Type B pancreatic cell (in vitro differentiated cells): ENCODE results near the gene HOXC11. TPM values are rescaled to one million over a fixed set of nuclear protein-coding genes. Genes with fewer than 3 reads are reported as not detected.

Experiments
- DNase-seq: peaks from one replicate; pipeline ENCODE4 v3.0.0; 2021; ENCODE audit warnings: mixed read lengths; ENCODE audit not compliant: unreplicated experiment; ENCODE audit errors: extremely low spot score
- H3K27ac Mint-ChIP-seq: 2 replicates; pipeline ENCODE4 v1.8.0; 2021; ENCODE audit warnings: mild to moderate bottlenecking, mixed read lengths
- H3K27me3 Mint-ChIP-seq: 2 replicates; pipeline ENCODE4 v1.8.0; 2021; ENCODE audit warnings: mixed read lengths
- H3K36me3 Mint-ChIP-seq: 2 replicates; pipeline ENCODE4 v1.8.0; 2021; ENCODE audit warnings: mixed read lengths
- H3K4me1 Mint-ChIP-seq: one replicate; pipeline ENCODE4 v1.8.0; 2021; ENCODE audit warnings: mixed read lengths; ENCODE audit not compliant: unreplicated experiment
- H3K4me3 Mint-ChIP-seq: 2 replicates; pipeline ENCODE4 v1.8.0; 2021; ENCODE audit warnings: mild to moderate bottlenecking, mixed read lengths
- H3K9me3 Mint-ChIP-seq: 2 replicates; pipeline ENCODE4 v1.8.0; 2021; ENCODE audit warnings: mixed read lengths
- CTCF ChIP-seq: fragments of 200-600 bp; sonication (generic); conservative IDR thresholded peaks from 2 replicates; pipeline ENCODE4 v1.5.0; 2021; ENCODE audit warnings: antibody characterized with exemption, mild to moderate bottlenecking
- total RNA-seq: library from RNA; stranded (reverse); gene quantifications from 2 replicates; pipeline ENCODE4 v1.2.1, GENCODE V29; 2021; ENCODE audit warnings: low replicate concordance

Gene HOXC11
- total RNA-seq, 1 donor from 2014 or later, result 0.12 TPM

- TF ChIP-seq CTCF, result no peak
- no peak overlapping the region for H3K4me3 Mint-ChIP-seq
- H3K36me3 Mint-ChIP-seq, result no peaks in the 10 kb centered on the region
- no peaks in the 10 kb centered on the region for H3K4me1 Mint-ChIP-seq
- no peak for DNase-seq
- H3K27me3 Mint-ChIP-seq, result peaks cover 100% of the 10 kb centered on the region
- no peaks in the 10 kb centered on the region for H3K9me3 Mint-ChIP-seq
- no peak overlapping the region for H3K27ac Mint-ChIP-seq
These were observed 24.0 kb upstream of the HOXC11 start for GRCh38 chr12:53948650-53949593.

GRCh38 chr12:53949631-53950436 is 23.1 kb upstream of the HOXC11 start:
- Mint-ChIP-seq H3K27me3 (peaks cover 100% of the 10 kb centered on the region), H3K9me3 (no peaks in the 10 kb centered on the region), H3K27ac (no peak overlapping the region), H3K36me3 (no peaks in the 10 kb centered on the region), H3K4me3 (no peak overlapping the region), H3K4me1 (no peaks in the 10 kb centered on the region)
- no peak for DNase-seq
- no peak for TF ChIP-seq CTCF

- Mint-ChIP-seq H3K27me3 (peaks cover 98% of the 10 kb centered on the region), H3K4me1 (no peaks in the 10 kb centered on the region), H3K4me3 (no peak overlapping the region), H3K27ac (no peak overlapping the region), H3K9me3 (no peaks in the 10 kb centered on the region), H3K36me3 (no peaks in the 10 kb centered on the region)
- DNase-seq, result no peak
- no peak for TF ChIP-seq CTCF
These were observed 22.5 kb upstream of the HOXC11 start for GRCh38 chr12:53950437-53950773.

GRCh38 chr12:53950789-53951576 is 21.9 kb upstream of the HOXC11 start:
- Mint-ChIP-seq H3K27me3 (peaks cover 98% of the 10 kb centered on the region), H3K4me3 (no peak overlapping the region), H3K9me3 (no peaks in the 10 kb centered on the region), H3K27ac (no peak overlapping the region), H3K36me3 (no peaks in the 10 kb centered on the region), H3K4me1 (no peaks in the 10 kb centered on the region)
- TF ChIP-seq CTCF, result no peak
- DNase-seq, result no peak

- Mint-ChIP-seq H3K36me3 (no peaks in the 10 kb centered on the region), H3K27ac (no peak overlapping the region), H3K27me3 (peaks cover 98% of the 10 kb centered on the region), H3K4me1 (no peaks in the 10 kb centered on the region), H3K4me3 (no peak overlapping the region), H3K9me3 (no peaks in the 10 kb centered on the region)
- no peak for TF ChIP-seq CTCF
- DNase-seq, result no peak
These were observed 21.2 kb upstream of the HOXC11 start for GRCh38 chr12:53951577-53952334.
